Stimulated activated CD4-positive, alpha-beta T cell treated with anti-CD3 and anti-CD28 coated beads, Interleukin-12 subunit alpha, Interleukin-12 subunit beta, amount 100 ng/mL, for 4 hours (primary cell): ENCODE measurements around the gene RCC1.
A peak's percentile ranks its signal among the peaks of the same experiment; 100 is the strongest.
"Not testable (repeated sequence)": the region's sequence is repeated elsewhere in the genome, so short reads cannot be mapped to it uniquely, and the experiment has no call there.

Experiments
- DNase-seq: peaks from one replicate; pipeline ENCODE4 v3.0.0-alpha.2; 2020

Gene RCC1, protein sequence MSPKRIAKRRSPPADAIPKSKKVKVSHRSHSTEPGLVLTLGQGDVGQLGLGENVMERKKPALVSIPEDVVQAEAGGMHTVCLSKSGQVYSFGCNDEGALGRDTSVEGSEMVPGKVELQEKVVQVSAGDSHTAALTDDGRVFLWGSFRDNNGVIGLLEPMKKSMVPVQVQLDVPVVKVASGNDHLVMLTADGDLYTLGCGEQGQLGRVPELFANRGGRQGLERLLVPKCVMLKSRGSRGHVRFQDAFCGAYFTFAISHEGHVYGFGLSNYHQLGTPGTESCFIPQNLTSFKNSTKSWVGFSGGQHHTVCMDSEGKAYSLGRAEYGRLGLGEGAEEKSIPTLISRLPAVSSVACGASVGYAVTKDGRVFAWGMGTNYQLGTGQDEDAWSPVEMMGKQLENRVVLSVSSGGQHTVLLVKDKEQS

DNA sequence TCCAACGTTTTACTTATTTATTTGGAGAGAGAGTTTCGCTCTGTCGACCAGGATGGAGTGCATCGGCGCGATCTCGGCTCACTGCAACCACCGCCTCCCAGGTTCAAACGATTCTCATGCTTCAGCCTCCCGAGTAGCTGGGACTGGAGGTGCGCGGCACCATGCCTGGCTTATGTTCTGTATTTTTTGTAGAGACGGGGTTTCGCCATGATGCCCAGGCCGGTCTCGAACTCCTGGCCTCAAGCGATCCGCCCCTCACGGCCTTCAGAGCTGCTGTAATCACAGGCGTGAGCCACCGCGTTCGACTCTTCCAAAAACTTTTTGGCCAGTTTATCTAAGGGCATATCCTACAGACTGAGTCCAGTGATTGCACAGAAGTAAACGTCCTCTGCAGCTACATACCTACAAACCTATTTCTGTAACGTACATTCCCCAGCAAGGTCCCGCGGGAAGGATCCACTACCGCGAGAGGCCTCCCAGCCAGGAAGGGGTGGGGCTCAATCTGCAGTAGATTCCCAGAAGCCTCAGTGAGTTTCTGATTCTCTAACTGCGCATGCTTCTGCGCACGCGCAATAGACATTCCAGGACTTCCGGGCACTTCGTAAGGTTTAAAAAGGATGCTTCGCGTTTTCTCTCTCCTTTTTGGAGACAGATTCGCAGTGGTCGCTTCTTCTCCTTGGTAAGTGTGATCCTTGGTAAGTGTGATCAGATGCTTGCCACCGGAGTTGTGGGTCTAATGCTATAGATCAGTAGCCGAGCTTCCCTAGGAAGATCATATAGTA, at the start of gene RCC1:
Gene RCC1, plus strand, starts transcription at position 638 of the 782 bp plus-strand sequence. CDS start 23,824 bp downstream, outside the sequence.
- DNase-seq, result peak; percentile 86

- DNase-seq, result no peak
Measured at GRCh38 chr1:28456078-28456477, 49.8 kb upstream of the RCC1 start.

DNA sequence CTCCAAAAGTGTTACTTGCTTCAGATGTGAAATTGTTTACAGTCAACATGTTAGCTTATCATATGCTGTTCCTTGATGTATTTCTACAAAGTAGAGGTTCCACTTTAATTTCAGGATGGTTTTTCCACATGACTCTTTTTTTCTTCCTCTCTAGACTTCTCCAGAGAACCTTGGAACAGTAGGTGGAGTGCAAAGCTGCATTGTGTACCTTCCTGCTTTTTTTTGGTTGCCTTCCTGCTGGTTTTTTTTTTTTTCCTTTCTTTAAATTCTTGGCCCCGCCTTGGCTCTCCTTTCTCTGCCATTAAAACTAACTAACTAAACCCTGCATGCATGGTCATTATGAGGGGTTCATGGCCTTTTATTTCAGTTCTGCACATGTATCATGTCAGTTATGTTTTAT, 48.2 kb upstream of the RCC1 start:
- no peak for DNase-seq

DNA sequence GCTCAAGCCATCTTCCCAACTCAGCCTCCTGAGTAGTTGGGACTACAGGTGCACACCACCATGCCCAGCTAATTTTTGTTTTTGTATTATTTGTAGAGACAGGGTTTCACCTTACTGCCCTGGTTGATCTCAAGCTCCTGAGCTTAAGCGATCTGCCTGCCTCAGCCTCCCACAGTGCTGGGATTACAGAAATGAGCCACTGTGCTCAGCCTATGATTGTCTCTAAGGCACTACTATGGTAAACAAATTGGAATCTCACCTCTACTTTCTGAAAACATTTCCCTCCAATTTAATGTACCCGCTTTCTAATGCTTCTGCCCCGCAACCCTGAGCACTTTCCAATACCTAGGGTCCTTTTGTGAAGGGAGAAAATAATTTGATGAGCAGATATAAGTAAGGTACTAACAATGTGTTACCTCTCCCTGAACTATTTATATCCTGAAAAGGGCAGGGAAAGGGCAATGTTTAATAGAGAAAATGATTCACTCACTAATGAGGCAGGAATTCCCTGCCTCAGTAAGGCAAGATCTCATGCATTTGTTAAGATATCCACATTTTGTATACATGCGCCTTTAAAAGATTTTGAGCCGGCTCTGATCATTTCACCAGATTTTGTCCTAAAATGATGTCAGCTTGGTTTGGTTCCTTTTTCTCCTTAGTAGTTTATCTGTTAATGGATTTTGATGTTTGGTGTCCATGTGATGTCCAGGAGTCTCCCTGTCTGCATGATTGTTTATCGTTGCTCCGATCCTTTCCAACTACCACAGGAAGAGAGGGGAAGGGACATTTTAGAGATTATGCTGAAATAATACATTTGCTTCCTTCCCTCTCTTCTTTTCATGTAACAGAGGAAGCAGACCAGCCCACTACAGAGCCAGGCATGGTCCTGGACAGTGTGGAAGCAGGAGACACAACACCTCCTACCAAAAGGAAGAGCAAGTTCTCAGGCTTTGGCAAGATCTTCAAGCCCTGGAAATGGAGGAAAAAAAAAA, 47.3 kb upstream of the RCC1 start:
- no peak for DNase-seq

DNA sequence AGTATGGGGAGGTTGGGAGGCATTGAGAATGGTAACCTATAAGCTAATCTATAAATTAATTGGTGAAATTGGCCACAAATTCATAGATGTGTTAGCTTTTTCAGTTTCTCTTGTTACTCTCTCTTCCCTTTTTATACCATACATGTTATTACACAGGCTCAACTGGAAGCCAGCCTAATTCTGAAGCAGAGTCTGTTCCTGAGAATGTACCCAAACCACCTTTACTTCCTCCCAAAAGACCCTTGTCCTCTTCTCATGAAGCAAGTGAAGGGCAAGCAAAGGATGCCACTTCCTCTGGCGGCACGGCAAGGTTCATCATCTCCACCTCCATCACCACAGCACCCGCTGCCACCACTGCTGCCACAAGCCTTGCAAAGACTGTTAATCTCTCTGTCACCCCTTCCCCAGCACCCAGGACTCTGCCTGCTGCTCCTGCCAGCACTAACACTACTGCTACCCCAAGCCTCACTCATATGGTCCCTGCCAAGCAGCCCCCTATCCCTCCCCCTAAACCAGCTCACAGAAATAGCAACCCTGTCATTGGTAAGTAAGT, 39.5 kb upstream of the RCC1 start:
- DNase-seq, result no peak

- no peak for DNase-seq
Measured at GRCh38 chr1:28470146-28470545, 35.7 kb upstream of the RCC1 start.

GRCh38 chr1:28479497-28479896, 26.3 kb upstream of the RCC1 start:
- not testable (repeated sequence) for DNase-seq

DNA sequence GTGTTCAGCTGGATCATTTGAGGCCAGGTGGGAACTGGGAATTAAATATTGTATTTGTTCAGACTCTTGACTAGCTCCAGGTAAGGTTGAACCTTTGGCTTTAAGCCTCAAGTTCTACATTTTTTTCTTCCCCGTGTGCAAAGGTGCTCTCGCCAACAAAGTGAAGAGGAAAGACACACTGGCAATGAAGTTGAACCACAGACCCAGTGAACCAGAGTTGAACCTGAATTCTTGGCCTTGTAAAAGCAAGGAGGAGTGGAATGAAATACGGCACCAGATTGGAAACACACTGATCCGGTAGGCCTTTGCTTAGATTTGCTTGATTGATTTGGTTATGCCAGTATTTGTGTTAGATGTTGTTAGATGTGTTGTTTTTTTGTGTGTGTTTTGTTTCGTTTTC, 25.5 kb upstream of the RCC1 start:
- no peak for DNase-seq

DNA sequence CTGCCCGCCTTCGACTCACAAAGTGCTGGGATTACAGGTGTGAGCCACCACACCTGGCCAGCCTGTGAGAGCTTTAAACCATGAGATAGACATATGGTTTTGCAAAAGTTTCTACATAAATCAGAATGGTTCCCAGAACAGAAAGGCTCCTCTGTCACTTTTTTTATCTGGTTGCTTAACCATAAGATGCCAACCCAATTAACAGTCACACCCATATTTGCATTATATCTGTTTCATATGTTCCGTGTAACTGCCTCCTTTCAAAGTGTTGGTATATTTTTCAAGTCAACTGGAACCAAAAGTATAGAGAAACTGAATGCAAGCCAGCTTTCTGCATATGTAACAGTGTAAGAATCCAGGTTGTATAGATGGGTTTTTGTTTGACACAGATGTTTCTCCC, 23.7 kb upstream of the RCC1 start:
- no peak for DNase-seq

GRCh38 chr1:28482702-28483101, 23.1 kb upstream of the RCC1 start:
- DNase-seq, result no peak

GRCh38 chr1:28494737-28495136, 11.1 kb upstream of the RCC1 start:
- no peak for DNase-seq

DNA sequence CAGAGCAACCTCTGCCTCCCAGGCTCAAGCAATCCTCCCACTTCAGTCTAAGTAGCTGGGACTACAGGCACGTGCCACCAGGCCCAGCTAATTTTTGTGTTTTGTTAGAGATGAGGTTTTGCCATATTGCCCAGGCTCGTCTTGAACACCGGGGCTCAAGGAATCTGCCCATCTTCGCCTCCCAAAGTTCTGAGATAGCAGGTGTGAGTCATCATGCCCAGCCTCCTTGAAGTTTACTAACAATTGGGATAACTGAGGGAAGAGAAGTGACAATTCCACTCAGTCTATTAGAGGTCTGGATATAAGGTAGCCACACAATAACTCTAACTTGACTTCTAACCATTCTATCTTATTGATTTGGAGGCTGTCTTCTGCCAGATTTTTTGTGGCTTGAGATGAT, 6.3 kb upstream of the RCC1 start:
- no peak for DNase-seq

- DNase-seq, result no peak
Measured at GRCh38 chr1:28501925-28502324, 3.9 kb upstream of the RCC1 start.

DNA sequence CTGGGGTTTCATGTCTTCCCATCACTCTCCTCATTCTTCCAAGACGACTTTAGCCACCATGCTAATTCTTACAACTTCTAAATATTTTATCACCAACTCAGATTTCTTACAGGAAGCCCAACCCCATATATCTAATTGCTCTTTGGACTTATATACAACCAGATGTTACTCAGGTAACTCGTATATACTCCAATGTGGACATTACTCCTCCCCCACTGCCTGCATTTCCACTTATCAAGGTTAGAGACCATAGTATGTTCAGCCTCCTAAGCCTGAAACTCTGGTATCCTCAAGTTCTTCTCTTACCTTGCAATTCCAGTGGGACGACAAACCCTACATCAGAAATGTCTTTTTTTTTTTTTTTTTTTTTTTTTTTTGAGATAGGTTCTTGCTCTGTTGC, 2.7 kb upstream of the RCC1 start:
- no peak for DNase-seq

GRCh38 chr1:28506907-28507246, 1.0 kb downstream of the RCC1 start:
- no peak for DNase-seq

DNA sequence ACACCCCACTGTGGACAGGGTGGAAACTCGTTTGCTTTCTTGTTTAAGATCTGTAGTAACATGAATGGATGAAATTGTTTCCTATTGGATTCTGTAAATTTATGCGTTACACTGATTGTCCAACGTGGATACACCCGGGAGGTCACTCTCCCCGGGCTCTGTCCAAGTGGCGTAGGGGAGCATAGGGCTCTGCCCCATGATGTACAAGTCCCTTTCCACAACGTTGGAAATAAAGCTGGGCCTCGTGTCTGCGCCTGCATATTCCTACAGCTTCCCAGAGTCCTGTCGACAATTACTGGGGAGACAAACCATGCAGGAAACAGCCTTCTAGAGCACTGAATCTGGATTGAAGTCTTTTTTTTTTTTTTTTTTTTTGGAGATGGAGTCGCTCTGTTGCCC, 1.4 kb downstream of the RCC1 start:
- peak; percentile 50 for DNase-seq

DNA sequence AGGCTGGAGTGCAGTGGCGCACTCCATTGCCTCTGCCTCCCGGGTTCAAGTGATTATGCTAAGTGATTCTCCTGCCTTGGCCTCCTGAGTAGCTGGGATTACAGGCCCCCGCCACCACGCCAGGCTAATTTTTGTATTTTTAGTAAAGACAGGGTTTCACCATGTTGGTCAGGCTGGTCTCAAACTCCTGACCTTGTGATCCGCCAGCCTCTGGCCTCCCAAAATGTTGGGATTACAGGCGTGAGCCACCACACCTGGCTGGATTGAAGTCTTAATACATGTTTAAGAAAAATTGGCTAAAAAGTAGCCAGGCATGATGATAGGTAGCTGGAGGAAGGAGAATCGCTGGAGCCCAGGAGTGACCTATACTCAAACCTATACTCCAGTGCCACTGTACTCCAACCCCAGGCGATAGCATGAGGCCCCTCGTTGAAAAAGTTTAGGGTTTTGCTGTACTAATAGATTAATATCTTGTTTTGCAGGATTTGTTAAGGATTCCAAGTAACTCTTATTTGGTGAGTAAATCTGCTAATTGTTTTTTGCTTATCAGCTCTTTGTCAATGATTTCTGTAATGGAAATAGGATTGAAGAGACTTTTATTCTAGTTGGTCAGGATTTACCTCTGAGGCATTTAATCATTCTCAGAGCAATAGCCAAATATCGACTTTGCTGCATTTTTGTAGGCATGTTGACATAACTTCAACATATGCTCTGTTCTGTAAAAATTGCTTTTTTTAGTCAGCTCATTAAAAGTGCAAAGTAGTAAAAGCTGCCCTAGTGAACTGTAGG, 2.0 kb downstream of the RCC1 start:
- peak; percentile 40 for DNase-seq

- peak; percentile 38 for DNase-seq
Measured at GRCh38 chr1:28508435-28508754, 2.6 kb downstream of the RCC1 start.

GRCh38 chr1:28509705-28510272, 3.9 kb downstream of the RCC1 start:
- peak; percentile 45 for DNase-seq

GRCh38 chr1:28510273-28510969, 4.6 kb downstream of the RCC1 start:
- peak; percentile 34 for DNase-seq

GRCh38 chr1:28510970-28511440, 5.2 kb downstream of the RCC1 start:
- DNase-seq, result no peak
